HG02938 (cell line): ENCODE measurements around the gene APOE.
"Not testable (repeated sequence)": the region's sequence is repeated elsewhere in the genome, so short reads cannot be mapped to it uniquely, and the experiment has no call there.

Source experiments
- ATAC-seq: cut with Tn5 transposase; IDR thresholded peaks from one replicate; pipeline ENCODE4 v1.9.1; 2021; ENCODE audit warnings: mild to moderate bottlenecking, moderate library complexity; ENCODE audit not compliant: unreplicated experiment

APOE gene

DNA sequence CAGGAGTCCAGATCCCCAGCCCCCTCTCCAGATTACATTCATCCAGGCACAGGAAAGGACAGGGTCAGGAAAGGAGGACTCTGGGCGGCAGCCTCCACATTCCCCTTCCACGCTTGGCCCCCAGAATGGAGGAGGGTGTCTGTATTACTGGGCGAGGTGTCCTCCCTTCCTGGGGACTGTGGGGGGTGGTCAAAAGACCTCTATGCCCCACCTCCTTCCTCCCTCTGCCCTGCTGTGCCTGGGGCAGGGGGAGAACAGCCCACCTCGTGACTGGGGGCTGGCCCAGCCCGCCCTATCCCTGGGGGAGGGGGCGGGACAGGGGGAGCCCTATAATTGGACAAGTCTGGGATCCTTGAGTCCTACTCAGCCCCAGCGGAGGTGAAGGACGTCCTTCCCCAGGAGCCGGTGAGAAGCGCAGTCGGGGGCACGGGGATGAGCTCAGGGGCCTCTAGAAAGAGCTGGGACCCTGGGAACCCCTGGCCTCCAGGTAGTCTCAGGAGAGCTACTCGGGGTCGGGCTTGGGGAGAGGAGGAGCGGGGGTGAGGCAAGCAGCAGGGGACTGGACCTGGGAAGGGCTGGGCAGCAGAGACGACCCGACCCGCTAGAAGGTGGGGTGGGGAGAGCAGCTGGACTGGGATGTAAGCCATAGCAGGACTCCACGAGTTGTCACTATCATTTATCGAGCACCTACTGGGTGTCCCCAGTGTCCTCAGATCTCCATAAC lies at the start of gene APOE:
APOE (plus strand) TSS at position 360 of the 724 bp plus-strand sequence. CDS start 829 bp downstream, outside the sequence.
- ATAC-seq = no peak

- no peak for ATAC-seq
These were observed 49.0 kb upstream of the APOE start for GRCh38 chr19:44856421-44857083.

DNA sequence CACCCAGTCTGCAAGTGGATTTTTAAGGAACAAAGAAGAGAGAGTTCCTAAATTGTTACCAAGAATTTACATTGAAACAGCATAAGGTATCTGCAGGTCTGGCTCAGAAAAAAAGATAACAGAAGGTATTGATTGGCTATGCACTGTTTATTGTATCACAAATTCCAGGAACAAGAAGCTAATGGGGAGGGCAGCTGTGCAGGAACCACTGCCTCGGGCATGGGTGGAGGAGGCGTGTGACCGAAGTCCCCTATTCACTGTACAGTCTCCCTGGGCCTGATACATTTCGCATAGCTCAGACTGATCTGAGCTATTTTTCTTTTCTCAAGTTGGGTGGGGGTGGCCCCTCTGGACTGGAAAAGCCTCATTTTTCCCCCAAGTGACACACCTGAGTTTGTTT lies 47.8 kb upstream of the APOE start:
- no peak for ATAC-seq

GRCh38 chr19:44861576-44861975 lies 44.0 kb upstream of the APOE start:
- not testable (repeated sequence) for ATAC-seq

- no peak for ATAC-seq
These were observed 41.6 kb upstream of the APOE start for GRCh38 chr19:44863990-44864389.

DNA sequence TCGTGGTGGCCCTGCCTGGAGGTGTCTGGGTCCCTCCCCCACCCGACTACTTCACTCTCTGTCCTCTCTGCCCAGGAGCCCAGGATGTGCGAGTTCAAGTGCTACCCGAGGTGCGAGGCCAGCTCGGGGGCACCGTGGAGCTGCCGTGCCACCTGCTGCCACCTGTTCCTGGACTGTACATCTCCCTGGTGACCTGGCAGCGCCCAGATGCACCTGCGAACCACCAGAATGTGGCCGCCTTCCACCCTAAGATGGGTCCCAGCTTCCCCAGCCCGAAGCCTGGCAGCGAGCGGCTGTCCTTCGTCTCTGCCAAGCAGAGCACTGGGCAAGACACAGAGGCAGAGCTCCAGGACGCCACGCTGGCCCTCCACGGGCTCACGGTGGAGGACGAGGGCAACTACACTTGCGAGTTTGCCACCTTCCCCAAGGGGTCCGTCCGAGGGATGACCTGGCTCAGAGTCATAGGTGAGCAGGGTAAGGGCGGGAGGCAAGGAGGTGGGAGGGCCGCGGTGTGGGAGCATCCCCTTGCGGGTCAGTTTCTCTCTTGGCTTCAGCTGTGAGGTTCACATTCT lies 40.3 kb upstream of the APOE start:
- no peak for ATAC-seq

DNA sequence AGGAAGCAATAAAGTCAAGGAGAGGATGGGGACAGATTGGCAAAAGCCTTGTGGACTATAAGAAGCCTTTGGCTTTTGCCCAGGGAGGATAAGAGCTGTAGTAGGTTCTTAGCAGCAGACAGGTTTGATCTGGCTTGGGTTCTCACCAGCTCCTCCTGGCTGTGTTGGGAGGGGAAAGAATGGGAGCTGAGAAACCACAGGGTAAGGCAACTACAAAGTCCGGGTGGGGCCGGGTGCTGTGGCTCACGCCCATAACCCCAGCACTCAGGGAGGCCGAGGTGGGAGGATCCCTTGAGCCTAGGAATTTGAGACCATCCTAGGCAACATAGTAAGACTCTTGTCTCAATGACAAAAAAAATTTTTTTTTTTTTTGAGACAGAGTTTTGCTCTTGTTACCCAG lies 38.9 kb upstream of the APOE start:
- ATAC-seq = no peak

DNA sequence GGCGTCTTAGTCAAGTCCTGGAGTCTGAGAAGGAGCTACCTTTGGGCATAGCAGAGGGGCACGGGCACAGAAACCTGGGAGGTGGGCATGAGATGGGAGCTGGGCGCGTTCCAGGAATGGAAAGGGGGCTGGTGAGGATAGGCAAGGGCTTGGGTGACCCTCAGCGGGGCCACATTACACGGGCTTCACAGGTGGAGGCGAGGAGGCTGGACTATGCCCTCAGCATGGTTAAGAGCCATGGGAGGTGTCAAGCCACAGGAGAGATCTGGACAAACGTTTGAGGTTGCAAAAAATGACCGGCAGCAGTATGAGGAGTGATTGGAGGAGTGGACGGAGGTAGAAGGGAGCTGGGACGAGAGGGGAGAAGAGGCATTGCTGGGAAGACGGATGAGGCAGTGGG lies 38.0 kb upstream of the APOE start:
- ATAC-seq = no peak

DNA sequence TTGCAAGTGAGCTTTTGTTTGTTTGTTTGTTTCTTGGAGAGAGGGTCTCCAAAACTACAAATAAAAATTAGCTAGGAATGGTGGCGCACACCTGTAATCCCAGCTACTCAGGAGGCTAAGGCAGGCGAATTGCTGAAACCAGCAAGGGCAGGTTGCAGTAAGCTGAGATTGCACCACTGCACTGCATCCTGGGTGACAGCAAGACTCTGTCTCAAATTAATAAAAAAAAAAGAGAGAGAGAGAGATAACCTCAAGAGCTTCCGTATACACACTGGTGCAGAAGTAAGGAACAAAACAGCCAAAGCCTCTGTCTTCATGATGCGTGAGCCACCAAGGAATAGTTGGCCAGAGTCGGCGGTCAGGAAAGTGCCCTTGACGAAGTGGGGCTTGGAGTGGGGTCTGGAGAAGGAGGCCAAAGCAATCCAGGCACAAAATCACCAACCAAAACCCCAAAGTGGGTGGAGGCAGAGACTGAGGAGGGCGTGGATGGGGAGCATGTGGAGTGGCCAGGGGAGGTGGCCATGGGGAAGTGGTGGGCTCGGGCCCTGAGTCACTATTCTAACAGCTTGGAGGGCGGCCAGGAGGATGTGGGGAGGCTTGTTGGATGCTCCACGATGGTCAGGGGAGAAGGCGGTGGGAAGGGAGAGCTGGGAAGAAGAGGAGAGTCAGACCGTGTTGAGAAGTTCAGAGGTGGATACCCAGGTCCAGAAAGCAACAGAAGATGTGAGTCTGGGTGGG lies 35.7 kb upstream of the APOE start:
- no peak for ATAC-seq

DNA sequence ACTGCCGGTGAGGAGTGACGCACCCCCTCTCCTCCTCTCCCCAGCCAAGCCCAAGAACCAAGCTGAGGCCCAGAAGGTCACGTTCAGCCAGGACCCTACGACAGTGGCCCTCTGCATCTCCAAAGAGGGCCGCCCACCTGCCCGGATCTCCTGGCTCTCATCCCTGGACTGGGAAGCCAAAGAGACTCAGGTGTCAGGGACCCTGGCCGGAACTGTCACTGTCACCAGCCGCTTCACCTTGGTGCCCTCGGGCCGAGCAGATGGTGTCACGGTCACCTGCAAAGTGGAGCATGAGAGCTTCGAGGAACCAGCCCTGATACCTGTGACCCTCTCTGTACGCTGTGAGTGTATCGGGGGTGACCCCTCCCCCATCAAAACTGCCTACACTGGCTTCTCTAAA lies 33.8 kb upstream of the APOE start:
- ATAC-seq = no peak

DNA sequence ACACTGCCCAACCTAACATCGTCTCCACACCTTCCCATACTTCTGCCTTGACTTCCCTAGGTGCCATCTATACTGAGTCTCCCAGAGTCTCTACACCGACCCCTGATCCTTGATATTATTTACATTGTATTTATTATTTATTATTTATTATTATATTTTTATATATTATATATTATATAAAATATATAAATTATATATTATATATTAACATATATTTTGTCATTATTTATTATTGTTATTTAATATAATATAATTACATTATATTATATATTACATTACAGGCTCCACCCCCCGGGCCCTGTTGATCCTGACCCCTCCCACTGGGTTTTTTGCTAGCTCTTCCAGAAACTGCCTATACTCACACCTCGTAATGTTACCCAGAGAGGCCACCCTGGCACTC lies 32.9 kb upstream of the APOE start:
- no peak for ATAC-seq

DNA sequence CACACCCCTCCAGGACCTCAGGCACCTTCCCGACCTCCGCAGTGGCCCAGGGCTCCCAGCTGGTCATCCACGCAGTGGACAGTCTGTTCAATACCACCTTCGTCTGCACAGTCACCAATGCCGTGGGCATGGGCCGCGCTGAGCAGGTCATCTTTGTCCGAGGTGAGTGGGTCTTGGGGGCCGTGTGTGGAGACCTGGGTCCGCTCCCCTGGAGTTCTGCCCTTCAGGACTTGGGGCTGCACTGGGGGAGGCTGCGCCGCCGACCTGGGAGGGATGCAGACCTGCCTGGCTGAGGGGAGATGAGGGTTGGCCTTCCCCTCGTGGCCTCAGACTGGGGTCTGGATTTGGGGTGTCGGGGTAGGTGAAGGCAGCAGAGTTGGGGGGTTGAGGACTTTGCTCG lies 31.3 kb upstream of the APOE start:
- ATAC-seq = no peak

- ATAC-seq = no peak
These were observed 29.7 kb upstream of the APOE start for GRCh38 chr19:44875666-44876451.

- no peak for ATAC-seq
These were observed 28.6 kb upstream of the APOE start for GRCh38 chr19:44876930-44877535.

- no peak for ATAC-seq
These were observed 27.3 kb upstream of the APOE start for GRCh38 chr19:44878120-44878865.

- no peak for ATAC-seq
These were observed 26.1 kb upstream of the APOE start for GRCh38 chr19:44879309-44880065.

DNA sequence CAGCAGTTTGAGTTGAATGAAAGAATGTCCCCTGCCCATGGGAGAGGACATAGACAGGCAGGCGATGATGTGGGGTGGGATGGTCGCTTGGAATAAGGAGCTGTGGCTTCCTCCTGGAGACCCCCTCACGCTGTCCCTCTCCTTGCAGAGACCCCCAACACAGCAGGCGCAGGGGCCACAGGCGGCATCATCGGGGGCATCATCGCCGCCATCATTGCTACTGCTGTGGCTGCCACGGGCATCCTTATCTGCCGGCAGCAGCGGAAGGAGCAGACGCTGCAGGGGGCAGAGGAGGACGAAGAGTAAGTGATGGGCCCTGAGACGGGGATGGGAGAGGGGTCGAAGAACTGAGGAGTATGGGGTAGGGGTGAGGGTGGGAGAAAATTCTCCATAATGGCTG lies 23.5 kb upstream of the APOE start:
- no peak for ATAC-seq

DNA sequence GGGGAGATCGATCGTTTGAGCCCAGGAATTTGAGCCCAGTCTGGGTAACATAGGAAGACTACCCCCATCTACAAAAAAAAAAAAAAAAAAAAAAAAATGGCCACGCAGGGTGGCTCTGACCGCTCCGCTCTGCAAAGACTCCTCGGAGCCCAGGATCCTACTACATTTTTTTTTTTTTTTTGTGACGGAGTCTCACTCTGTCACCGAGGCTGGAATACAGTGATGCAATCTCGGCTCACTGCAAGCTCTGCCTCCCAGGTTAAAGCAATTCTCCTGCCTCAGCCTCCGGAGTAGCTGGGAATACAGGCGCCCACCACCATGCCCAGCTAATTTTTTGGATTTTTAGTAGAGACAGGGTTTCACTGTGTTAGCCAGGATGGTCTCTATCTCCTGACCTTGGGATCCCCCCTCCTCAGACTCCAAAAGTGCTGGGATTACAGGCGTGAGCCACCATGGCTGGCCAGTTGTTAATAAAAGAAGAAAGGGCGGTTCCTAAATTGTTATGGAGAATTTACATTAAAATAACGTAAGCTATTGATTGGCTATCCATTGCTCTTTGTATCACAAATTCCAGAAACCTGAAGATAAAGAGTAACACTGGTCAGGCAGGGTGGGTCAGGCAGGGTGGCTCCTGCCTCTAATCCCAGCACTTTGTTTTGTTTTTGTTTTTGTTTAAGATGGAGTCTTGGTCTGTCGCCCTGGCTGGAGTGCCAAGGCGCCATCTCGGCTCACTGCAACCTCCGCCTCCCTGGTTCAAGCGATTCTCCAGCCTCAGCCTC lies 22.8 kb upstream of the APOE start:
- not testable (repeated sequence) for ATAC-seq
